ENCODE results near the gene NUDT5.

NUDT5 gene

DNA sequence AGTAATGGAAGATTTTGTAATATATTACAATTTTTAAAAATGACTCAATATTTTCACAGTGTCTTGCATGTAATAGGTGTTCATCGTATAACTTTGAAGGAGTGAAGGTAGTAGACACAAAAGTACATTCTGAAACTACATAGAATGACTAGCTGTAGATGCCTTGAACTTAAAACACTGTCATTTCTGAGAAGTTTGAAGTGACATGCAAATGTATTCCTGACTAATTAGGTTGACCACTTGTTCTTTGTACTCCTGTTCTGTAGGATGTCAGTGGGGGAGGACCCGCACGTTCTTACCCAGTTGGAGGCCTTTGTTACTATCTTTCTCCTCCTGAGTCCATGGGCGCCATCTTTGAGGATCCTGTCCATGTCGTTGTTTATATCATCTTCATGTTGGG, 35.0 kb downstream of the NUDT5 start:
- no peak for FAIRE-seq

DNA sequence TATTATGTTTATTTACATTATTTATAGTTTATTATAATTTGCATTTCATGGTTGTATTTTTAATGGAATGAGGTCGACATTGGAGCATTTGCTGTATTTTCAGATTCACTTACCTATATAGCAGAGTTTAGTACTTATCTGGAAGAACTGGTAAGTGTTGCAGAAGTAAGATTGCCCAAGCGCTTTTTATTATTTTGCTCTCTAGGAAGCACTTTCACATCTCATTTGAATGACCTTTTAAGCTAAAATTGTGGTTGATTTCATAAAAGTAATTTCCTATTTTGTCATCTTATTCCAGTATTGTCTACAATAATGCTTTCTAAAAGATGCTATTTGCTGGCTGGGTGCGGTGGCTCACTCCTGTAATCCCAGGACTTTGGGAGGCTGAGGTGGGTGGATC, 37.6 kb downstream of the NUDT5 start:
- no peak for FAIRE-seq

DNA sequence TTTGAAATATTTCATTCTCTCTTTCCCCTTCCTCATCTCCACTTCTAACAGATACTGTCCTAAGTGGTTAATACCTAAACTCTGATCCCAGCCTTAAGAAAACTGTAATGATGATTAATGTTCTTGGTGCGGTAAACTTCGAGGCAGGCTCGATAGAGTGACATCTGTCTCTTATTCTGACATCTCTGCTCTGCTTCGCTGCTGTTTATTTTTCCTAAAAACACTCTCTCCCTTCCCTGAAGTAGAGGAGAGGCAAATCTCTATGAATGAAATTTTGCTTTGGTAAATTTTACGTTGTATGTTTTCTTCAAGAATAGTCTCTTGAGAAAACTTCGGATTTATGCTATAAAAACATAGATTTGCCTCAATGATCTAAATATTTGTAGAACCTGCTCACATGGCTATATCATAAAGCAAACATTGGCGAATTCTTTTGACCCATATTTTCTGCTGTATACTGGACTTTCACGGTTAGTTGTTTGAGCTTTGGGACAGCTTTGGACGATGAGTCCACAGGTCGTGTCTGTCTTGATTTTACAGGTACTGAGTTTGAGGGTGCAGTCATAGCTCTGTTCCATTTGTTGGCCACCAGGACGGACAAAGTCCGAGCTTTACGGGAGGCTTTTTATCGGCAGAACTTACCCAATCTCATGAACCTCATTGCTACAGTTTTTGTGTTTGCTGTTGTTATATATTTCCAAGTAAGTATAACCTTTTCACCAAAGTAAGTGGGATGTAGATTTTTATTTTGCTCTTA, 39.1 kb downstream of the NUDT5 start:
- FAIRE-seq = no peak

DNA sequence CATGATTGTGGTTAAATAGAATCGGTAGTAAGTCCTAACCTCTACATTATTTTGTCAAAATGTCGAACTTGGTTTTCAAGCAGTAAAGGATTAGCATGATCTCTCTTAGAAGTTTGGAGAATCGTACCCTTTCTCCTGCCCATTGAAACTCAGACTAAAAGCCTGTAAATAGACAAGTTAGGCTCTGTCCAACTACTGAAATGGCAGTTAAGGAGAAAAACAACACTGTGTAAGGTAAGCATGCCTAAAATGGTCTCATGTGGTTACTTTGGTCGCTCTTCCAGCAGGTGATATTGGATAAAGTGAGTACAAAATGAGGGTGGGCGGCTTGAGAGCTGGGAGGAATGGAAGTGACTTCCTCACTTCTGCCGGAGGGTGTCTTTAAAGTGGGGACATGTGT, 41.2 kb downstream of the NUDT5 start:
- no peak for FAIRE-seq

DNA sequence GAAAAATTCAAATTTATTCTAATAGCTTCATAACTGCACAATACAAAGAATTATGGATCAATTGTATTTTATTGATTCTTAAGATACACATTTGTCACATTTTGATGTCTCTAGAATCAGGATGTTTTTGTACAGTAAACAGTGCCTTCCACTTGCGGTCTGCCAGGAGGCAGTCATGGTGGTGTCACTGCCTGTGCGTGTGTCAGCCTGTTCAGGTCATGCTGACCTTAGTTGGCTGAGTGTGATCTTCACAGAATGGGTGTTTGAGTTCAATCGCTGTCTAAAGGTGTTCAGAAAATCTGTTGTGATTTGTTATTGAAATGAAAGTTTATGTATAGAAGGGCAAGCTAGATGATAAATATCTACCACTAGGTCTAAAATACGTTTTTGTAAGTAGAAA, 45.5 kb downstream of the NUDT5 start:
- no peak for FAIRE-seq

DNA sequence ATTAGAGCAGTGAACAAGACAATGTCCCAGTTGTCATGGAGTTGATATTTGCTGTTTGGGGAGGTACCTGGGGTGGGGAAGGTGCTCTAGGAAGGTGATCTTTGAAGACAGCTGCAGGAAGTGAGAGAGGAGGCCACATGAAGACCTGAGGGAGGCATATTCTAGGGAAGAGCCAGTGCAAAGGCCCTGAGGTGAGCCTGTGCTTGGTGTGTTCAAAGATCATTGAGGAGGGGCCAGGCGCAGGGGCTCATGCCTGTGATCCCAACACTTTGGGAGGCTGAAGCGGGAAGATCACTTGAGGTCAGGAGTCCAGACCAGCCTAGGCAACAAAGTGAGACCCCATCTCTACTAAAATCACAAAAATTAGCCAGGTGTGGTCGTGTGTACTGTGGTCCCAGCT, 51.2 kb downstream of the NUDT5 start:
- FAIRE-seq = no peak

DNA sequence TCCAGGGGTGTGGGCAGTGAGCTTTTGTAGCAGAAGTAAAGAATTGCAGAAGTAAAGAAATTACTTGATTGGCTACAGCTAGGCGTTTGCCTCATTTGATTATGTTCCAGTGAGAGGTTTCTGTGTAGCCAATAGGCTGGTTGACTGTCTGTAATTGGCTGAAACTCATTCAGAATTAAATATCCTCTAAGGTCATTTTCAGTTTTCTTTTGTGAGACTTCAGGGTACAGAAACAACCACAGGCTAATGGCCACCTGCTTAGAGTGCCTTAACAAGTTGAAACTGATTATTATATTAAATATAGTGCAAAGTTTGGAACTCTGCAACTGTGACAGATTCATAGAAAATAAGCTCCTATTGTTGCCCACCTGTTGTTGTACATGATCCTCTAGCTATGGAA, 55.7 kb downstream of the NUDT5 start:
- no peak for FAIRE-seq

DNA sequence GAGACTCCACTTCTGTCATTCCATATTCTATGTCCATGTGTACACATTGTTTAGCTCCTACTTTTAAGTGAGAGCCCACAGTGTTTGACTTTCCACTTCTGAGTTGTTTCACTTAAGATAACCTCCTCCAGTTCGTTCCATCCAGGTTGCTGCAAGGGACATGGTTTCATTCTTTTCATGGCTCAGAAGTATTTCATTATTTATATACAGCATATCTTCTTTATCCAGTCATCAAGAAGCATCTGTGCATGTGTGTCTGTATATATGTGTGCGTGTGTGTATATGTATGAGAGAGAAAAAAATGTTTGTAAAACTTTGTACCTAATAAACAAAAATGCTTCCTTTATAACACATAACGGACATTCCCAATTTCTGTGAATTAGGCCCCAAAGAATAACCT, 60.1 kb downstream of the NUDT5 start:
- FAIRE-seq = no peak

DNA sequence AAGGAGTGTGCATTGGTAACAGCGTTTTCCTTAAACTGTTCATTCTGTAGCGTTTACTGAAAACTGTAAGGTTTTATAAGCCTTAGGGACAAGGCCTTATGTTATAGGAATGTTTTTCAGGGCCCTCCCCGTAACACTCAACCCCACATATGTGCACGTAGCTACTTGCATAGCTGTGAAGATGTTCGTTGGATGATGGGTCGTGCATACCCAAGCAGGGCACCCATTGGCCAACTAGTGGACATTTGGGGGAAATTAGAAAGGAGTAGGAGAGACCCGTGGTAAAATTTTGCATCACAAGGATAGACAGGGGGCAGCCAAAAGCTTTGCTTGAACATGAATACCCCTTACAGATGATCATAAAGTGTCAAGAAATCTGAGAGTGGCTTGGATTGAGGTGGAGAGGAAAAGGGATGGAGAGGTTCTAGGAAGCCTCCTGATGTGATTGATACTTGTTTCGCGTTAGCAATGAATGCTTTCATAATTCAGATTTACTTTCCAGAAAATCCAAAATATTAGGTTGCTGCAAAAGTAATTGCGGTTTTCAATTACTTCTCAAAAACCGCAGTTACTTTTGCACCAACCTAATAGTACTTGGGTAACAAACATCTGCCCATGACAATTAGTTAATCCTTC, 65.3 kb downstream of the NUDT5 start:
- FAIRE-seq = no peak

DNA sequence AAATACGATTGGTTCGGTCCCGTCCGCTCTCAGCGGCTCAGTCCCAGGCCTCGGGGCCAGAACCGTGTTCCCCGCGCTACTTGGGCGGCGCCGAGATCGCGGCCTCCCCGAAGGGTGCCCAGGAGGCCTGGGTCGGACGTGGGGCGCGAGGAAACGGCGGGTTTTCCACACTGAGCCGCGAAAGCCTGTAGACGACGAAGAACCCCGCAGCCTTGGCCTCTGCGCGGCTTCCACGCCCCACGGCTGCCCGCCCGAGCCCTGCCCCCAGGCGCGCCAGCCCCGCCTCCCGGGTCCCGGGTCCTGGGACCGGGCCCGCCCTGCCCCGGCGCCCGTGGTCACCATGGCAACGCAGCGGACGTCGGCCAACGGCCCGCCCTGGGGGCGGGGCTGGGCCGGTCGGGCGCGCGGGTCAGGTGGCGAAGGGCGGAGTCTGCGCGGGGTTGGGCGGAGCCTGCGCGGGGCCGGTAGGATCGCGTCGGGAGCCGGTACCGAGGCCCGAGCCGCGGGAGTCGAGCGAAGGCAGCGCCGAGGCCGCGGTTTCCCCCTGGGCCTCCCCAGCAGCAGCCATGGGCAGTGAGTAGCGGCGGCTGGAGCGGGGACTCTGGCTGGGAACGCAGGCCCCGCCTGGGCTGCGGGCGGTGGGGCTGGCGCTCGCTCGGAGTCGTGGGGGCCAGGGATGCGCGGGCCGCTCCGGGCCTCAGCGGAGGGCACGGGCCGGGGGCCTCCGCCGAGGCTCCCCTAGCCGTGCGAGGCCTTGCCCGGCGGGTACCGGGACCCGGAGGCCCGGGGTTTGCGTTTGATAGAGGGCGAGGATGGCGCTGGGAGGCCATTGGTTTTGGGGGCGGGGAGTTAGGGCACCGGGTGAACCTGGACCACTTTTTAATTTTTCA, 66.2 kb downstream of the NUDT5 start, which contains the start of gene SEC61A2:
Gene SEC61A2, plus strand, starts transcription at position 456 of the 890 bp plus-strand sequence. Its CDS starts 111 bp downstream, at position 567.
- FAIRE-seq = no peak

DNA sequence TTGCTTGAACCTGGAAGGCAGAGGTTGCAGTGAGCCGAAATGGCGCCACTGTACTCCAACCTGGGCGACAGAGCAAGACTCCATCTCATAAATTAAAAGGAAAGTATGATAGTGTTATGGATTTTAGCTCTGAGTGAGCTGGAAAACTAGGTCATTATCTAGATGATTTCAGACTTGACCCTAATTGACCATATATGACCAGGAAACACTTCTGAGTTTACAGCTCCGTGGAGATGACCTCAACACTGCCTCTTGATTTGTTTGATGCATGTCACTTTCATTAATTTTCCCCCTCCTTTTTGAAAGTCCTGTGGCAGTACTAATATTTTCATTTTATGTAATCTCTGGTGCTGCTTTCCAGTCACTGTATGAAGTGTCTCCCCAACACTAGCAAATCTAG, 74.0 kb downstream of the NUDT5 start:
- no peak for FAIRE-seq

All from A204.1 (cell line).